Activated T-helper 1 cell treated with anti-CD3 and anti-CD28 coated beads, Interleukin-12 subunit alpha, Interleukin-12 subunit beta, Interleukin-2, Interleukin-4 antibody, amounts not matched to agents 30 ng/mL and 10 ng/mL and 1 ng/mL, durations not matched to agents 14 hours and 24 hours and 36 hours (primary cell): Measurements from ENCODE around the gene NDUFS2. TPM values are rescaled to one million over a fixed set of nuclear protein-coding genes. Genes with fewer than 3 reads are reported as not detected.

ENCODE experiments used
- DNase-seq: peaks from one replicate; pipeline ENCODE4 v3.0.0; 2021; ENCODE audit warnings: low spot score
- H3K27ac Mint-ChIP-seq: one replicate; pipeline ENCODE4 v1.8.0; 2021; ENCODE audit warnings: mild to moderate bottlenecking, mixed read lengths
- H3K27me3 Mint-ChIP-seq: one replicate; pipeline ENCODE4 v1.8.0; 2022; ENCODE audit warnings: mild to moderate bottlenecking, moderate library complexity, mixed read lengths; ENCODE audit not compliant: insufficient read depth
- H3K36me3 Mint-ChIP-seq: one replicate; pipeline ENCODE4 v1.8.0; 2021; ENCODE audit warnings: low read depth, mixed read lengths
- H3K4me1 Mint-ChIP-seq: one replicate; pipeline ENCODE4 v1.8.0; 2021; ENCODE audit warnings: low read depth, mixed read lengths
- H3K4me3 Mint-ChIP-seq: one replicate; pipeline ENCODE4 v1.8.0; 2021; ENCODE audit warnings: mild to moderate bottlenecking, moderate library complexity, mixed read lengths
- H3K9me3 Mint-ChIP-seq: one replicate; pipeline ENCODE4 v1.8.0; 2021; ENCODE audit warnings: mixed read lengths
- intact Hi-C: fragments of 100-400 bp; cut with micrococcal nuclease; formaldehyde crosslinking; loops from one replicate; pipeline ENCODE4 v1.15.1; 2024
- total RNA-seq: library from RNA; stranded (reverse); gene quantifications from 2 replicates; pipeline ENCODE4 v1.2.3, GENCODE V29; 2022

NDUFS2 gene
- total RNA-seq, 1 donor from 2014 or later, result 72.9 TPM

DNA sequence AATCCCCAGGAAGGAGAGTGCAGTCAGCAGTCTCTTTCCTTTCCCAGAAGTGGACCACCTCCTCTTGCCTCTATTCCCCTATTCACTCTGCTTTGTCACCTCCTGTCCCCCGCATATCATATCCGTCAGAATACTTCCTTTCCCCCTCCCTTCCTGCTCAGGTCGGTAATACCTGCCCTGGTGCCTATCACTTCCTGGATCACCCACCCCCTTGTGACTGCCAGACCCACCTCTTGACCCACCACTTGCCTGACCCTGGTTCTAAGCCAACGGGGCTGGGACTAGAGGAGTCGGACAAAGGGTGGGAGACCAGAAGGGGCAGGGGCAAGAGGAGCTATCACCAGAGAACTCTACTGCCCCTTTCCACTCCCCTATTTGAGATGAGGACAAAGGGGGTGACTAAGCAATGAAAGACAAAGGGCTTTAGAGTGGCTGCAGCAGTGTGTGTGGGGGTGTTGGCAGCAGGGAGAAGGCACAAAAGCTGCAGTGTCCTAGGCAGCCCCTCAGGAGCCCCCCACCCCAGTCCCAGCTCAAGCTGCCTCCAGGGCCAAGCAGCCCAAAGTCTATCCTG, 1.7 kb upstream of the NDUFS2 start:
- no peaks in the 10 kb centered on the region for H3K27me3 Mint-ChIP-seq
- peaks cover 67% of the 10 kb centered on the region for H3K4me1 Mint-ChIP-seq
- DNase-seq, result no peak
- H3K27ac Mint-ChIP-seq, result peak overlapping the region; percentile 97
- intact Hi-C loops, result no loop called here
- no peak overlapping the region for H3K4me3 Mint-ChIP-seq
- H3K9me3 Mint-ChIP-seq, result no peaks in the 10 kb centered on the region
- H3K36me3 Mint-ChIP-seq, result peaks cover 16% of the 10 kb centered on the region

DNA sequence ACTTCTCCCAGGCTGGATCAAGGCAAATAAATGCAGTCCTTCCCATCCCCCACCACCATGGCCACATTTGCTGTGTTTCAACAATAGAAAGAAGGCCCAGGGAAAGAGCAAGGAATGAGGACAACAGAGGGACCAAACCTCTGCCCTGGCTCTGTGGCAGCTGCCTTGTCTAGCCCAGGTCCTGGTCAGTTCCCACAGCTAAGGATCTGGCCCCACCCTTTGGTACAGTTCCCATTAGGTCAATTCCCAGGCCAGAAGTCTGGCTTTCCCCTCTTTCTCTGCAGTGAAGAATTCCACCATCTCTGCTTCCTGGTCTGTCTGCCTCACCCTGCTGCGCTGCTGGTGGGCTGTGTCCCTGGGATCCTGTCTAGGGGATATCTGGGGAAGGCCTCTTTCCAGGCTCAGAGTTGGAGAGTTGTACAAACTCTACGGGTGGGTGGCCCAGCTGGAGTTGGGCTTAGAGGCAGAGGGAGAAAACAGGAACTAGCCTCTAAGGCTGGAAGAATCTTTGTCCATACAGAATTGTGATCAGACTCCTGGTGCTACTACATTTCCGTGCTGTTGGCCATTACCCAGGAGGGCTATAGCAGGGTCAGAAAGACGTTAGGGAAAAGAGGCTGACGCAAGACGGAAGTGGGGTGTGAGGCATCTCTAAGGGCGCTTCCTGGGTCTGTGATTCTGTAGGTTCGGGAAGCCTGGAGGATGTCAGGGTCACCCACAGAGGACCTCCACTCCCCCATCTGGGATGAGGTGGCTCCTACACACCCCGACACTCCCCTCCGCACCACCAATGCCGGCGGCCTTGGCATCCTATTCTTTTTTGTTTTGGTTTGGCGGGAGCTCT, 953 bp upstream of the NDUFS2 start:
- Mint-ChIP-seq H3K4me3 (peak overlapping the region; percentile 96), H3K27me3 (no peaks in the 10 kb centered on the region), H3K36me3 (peaks cover 23% of the 10 kb centered on the region), H3K9me3 (no peaks in the 10 kb centered on the region), H3K27ac (peak overlapping the region; percentile 97), H3K4me1 (peaks cover 69% of the 10 kb centered on the region)
- intact Hi-C loops, result no loop called here
- DNase-seq, result no peak

DNA sequence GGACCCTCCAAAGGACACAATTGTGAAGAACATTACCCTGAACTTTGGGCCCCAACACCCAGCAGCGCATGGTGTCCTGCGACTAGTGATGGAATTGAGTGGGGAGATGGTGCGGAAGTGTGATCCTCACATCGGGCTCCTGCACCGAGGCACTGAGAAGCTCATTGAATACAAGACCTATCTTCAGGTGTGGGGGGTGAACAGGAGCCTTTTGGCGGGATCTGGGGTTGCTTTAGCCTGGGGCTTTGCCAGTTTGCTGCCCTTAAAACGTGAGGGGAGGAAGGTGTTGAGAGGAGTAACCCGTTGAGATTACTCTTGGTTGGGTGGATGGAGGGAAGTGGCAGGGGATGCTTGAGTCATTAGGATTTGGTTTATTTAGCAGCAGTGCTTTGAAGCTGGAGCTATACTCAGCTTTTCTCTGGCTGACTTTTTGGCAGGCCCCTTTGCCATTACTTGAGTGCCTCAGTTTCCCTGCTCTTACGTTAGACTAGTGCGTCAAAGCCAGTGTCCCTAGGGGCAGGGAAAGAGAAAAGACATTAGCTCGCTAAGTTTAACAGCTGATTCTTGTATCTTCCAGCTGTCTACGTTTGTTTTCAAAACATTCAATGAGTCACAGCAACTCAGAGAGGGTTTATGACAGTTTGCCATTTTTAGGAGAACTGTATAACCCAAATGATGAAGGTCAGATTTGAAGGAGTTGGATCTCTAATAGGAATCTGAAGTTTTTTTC, 4.4 kb downstream of the NDUFS2 start:
- Mint-ChIP-seq H3K9me3 (no peaks in the 10 kb centered on the region), H3K27me3 (no peaks in the 10 kb centered on the region), H3K36me3 (peaks cover 46% of the 10 kb centered on the region), H3K4me3 (no peak overlapping the region), H3K4me1 (peaks cover 54% of the 10 kb centered on the region), H3K27ac (no peak overlapping the region)
- intact Hi-C loops, result no loop called here
- no peak for DNase-seq

DNA sequence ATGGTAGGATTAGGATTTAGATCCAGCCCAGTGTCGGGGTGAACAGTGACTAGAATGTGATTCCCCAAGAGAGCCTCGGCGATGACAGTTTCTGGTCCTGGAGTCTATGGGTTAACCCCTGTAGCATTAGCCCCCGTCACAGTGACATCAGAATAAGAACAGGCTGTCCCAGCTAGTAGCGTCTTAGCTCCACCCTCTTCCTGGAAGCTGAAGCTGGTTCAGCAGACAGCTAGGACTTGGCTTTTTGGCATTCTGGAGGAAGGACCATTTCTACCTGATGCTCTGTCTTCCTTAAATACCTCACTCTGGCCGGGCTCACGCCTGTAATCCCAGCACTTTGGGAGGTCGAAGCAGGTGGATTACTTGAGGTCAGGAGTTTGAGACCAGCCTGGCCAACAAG, 5.0 kb downstream of the NDUFS2 start:
- H3K36me3 Mint-ChIP-seq, result peaks cover 52% of the 10 kb centered on the region
- intact Hi-C loops, result no loop called here
- no peak overlapping the region for H3K27ac Mint-ChIP-seq
- H3K4me1 Mint-ChIP-seq, result peaks cover 49% of the 10 kb centered on the region
- no peak overlapping the region for H3K4me3 Mint-ChIP-seq
- H3K27me3 Mint-ChIP-seq, result no peaks in the 10 kb centered on the region
- no peak for DNase-seq
- no peaks in the 10 kb centered on the region for H3K9me3 Mint-ChIP-seq

DNA sequence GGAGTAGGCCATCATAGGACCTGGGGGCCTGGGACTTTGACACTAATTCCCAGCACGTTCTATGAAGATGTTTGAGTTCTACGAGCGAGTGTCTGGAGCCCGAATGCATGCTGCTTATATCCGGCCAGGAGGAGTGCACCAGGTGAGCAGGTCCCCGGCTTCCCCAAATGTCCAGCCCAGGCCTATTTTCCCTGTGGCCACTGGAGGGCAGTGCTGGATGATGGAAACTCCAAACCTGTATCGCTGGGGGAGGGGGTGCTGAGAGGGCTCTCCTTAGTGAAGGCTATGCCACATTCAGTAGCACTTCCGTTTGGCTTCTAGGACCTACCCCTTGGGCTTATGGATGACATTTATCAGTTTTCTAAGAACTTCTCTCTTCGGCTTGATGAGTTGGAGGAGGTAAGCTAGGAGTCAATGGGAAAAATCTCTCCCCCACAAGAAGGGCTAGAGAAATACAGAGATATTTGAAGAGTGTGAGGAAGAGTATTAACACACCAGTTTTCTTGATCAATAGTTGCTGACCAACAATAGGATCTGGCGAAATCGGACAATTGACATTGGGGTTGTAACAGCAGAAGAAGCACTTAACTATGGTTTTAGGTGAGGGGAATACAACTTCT, 7.7 kb downstream of the NDUFS2 start:
- Mint-ChIP-seq H3K4me1 (peaks cover 41% of the 10 kb centered on the region), H3K9me3 (no peaks in the 10 kb centered on the region), H3K27ac (peak overlapping the region; percentile 60), H3K36me3 (peaks cover 57% of the 10 kb centered on the region), H3K27me3 (no peaks in the 10 kb centered on the region), H3K4me3 (no peak overlapping the region)
- intact Hi-C loops, result loop anchor here (1.0 kb wide), 2 partner anchors 15 to 81 kb away; no protein-coding TSS in a partner anchor
- peak; percentile 62 for DNase-seq

DNA sequence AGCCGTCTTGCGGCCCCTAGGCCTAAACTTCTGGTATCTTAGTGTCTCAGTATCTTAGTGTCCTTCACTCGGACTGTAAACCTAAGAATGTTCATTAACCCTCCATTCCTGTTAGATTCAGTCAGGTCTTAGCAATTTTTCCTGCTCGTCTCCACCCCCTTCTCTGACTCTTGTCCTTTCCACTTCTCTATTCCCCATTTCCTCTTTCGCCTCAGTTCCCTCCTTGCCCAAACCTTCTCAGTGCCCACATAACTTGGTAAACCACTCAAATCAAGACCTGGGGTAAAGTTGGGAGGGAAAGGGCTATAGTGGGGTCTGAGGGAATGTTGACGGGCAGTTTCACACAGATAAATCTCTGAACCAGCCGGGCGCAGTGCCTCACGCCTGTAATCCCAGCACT, 12.2 kb downstream of the NDUFS2 start:
- H3K36me3 Mint-ChIP-seq, result peaks cover 41% of the 10 kb centered on the region
- intact Hi-C loops, result no loop called here
- no peak overlapping the region for H3K4me3 Mint-ChIP-seq
- no peaks in the 10 kb centered on the region for H3K27me3 Mint-ChIP-seq
- no peak for DNase-seq
- H3K9me3 Mint-ChIP-seq, result no peaks in the 10 kb centered on the region
- H3K27ac Mint-ChIP-seq, result no peak overlapping the region
- peaks cover 49% of the 10 kb centered on the region for H3K4me1 Mint-ChIP-seq

DNA sequence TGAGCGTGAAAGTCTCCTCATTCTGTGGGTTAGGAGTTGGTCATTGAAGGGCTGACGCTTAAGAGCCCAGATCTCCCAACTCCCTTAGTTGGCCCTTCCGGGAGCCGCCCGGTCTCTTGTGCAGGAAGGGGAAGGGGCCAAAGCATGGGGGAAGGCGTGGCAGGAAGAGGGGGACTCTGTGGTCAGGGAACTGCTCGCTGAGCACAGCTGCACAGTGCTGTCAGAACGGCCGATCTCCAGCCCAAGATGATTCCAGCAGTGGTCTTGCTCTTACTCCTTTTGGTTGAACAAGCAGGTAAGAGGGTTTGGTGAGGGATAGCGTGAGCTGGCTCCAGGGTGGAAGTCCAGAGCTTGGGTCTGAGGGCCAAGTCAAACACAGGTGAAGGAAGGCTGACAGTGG, 12.9 kb downstream of the NDUFS2 start, which contains the start of gene FCER1G:
Gene FCER1G, plus strand, starts transcription at position 220 of the 400 bp plus-strand sequence. Its CDS starts 27 bp downstream, at position 247.
- Mint-ChIP-seq H3K27me3 (no peaks in the 10 kb centered on the region), H3K27ac (no peak within 1 kb of the TSS), H3K36me3 (peaks cover 34% of the 10 kb centered on the region), H3K9me3 (no peaks in the 10 kb centered on the region), H3K4me1 (peaks cover 42% of the 10 kb centered on the region), H3K4me3 (peak within 1 kb of the TSS; percentile 43)
- intact Hi-C loops, result no loop called here
- no peak for DNase-seq

DNA sequence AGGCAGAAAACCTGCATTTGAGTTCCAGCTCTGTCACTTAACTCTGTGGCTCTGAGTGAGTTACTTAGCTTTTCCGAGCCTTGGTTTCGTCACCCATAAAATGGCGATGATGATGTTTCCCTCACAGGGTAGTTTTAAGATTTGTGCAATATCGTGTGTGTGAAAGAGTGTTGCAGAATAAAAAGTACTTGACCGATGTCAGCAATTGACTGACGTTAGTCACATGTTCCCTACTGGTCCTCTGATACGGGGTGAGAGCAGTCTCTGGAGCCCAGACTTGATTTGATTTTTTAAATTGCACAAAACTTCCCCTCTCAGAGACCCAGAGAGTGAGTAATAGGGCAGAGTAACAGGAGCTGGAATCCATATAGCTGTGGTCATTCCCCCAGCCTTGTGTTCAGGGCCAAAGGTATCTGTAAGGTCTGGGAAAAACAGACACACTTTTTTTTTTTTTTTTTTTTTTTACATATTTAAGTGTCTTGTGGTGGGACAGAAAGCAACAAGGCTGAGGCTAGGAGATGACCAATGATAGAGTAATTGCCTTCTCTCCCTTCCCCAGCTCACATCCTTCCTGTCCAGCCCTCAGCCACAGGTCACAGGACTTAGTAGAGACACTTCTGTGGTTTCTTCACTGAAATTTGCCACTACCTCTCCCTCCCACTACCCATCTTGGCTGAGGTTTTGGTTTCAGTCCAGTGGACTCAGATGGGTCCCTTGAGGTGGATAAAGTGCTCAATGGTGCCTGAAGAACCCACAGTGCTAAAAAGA, 15.0 kb downstream of the NDUFS2 start:
- no peak for DNase-seq
- peaks cover 41% of the 10 kb centered on the region for H3K4me1 Mint-ChIP-seq
- no peaks in the 10 kb centered on the region for H3K9me3 Mint-ChIP-seq
- intact Hi-C loops, result no loop called here
- no peaks in the 10 kb centered on the region for H3K27me3 Mint-ChIP-seq
- H3K4me3 Mint-ChIP-seq, result no peak overlapping the region
- no peak overlapping the region for H3K27ac Mint-ChIP-seq
- H3K36me3 Mint-ChIP-seq, result peaks cover 21% of the 10 kb centered on the region

DNA sequence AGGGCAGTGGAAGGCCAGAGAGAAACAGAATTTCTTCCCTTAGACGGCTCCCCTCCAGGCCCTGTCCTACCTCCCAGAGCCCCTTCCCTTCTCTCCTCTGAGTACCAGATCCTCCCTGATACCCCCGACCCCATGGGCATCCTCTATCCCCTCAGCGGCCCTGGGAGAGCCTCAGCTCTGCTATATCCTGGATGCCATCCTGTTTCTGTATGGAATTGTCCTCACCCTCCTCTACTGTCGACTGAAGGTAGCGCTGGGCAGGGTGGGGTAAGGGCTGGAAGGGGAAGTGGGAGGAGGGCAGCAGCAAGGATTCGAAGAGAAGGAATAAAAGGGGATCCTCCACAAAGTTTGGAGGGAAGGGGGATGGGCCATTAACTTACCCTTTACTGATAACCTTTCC, 15.7 kb downstream of the NDUFS2 start:
- Mint-ChIP-seq H3K4me3 (no peak overlapping the region), H3K9me3 (no peaks in the 10 kb centered on the region), H3K27ac (no peak overlapping the region), H3K27me3 (no peaks in the 10 kb centered on the region), H3K4me1 (peaks cover 41% of the 10 kb centered on the region), H3K36me3 (peaks cover 19% of the 10 kb centered on the region)
- intact Hi-C loops, result no loop called here
- no peak for DNase-seq

DNA sequence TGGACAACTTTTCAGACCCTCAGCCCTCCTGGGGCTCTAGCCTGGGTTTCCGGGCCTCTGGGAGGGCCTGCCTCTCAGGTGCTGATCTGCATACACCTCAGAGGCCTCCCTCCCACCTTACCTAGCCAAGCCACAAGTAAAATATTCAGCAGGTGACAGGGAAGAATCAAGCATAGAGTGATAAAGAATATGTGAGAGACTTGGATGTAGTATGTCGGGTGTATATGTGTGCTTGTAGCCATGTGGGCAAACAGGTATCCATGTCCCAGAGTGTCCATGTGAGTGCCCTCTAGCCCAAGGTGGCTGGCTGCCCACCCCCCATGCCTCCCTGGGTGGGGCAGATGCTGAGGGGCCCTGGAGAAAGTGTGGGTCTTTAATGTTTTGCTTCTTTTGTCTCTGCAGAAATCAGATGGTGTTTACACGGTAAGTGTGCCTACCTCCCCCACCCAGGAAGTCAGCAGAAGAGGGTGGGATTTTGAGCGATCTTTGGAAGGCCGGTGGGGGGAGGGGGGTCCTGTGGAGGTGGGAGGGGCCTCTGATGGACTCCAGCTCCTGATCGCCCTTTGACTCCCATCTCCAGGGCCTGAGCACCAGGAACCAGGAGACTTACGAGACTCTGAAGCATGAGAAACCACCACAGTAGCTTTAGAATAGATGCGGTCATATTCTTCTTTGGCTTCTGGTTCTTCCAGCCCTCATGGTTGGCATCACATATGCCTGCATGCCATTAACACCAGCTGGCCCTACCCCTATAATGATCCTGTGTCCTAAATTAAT, 16.3 kb downstream of the NDUFS2 start:
- intact Hi-C loops, result no loop called here
- Mint-ChIP-seq H3K4me1 (peaks cover 41% of the 10 kb centered on the region), H3K27me3 (peaks cover 2% of the 10 kb centered on the region), H3K36me3 (peaks cover 14% of the 10 kb centered on the region), H3K27ac (no peak overlapping the region), H3K9me3 (no peaks in the 10 kb centered on the region), H3K4me3 (no peak overlapping the region)
- no peak for DNase-seq

DNA sequence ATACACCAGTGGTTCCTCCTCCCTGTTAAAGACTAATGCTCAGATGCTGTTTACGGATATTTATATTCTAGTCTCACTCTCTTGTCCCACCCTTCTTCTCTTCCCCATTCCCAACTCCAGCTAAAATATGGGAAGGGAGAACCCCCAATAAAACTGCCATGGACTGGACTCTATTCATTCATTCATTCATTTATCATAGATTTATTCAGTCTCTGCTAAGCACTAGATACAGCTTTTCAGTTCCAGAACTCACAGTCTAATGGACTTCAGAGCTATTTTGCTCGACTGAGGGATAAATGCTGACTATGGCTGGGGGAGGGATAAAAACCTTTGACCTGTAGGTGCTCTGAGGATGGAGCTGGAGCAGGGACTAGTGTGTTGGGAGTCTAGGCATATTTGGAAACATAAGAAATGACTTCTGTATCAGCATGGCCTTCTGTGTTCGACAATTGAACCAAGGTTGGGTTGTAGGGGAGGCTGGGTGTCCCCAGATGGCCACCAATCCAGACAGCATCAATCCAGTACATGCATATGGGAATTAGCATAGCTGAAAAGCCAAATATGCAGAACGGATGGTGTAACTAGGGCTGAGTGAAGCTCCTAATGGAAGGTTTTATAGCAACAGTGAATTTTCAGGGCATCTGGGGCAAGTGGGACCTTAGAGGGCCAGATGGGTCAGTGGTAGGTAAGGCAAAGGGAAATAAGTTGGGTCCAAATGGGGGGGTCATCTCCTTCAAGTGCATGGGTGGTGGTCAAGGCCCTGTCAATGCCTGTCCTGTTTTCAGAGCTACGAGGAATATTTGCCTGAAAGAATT, 17.1 kb downstream of the NDUFS2 start:
- no peaks in the 10 kb centered on the region for H3K9me3 Mint-ChIP-seq
- H3K4me1 Mint-ChIP-seq, result peaks cover 37% of the 10 kb centered on the region
- DNase-seq, result no peak
- peaks cover 7% of the 10 kb centered on the region for H3K36me3 Mint-ChIP-seq
- peaks cover 3% of the 10 kb centered on the region for H3K27me3 Mint-ChIP-seq
- no peak overlapping the region for H3K4me3 Mint-ChIP-seq
- no peak overlapping the region for H3K27ac Mint-ChIP-seq
- intact Hi-C loops, result no loop called here
